ENCODE measurements around the gene SLC26A11.
"Not testable (repeated sequence)": the region's sequence is repeated elsewhere in the genome, so short reads cannot be mapped to it uniquely, and the experiment has no call there.

The SLC26A11 gene

DNA sequence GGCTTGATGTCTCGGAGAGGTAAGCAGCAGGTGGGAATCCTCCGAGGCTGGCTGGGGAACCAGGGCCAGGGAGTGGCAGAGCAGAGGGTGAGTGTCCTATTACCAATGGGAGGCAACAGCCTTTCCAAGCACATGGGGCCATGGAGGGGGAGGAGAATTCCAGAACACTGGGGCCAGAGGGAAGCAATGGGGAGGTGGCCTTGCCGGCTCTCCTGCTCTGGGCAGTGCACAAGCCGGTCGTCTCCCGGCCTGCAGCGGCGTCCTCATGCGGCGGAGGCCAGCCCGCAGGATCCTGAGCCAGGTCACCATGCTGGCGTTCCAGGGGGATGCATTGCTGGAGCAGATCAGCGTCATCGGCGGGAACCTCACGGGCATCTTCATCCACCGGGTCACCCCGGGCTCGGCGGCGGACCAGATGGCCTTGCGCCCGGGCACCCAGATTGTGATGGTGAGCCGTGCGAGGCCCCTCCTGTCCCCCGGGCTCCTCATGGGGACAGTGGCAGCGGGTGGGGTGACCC, 22.0 kb upstream of the SLC26A11 start:
- DNase-seq, result no peak

- DNase-seq, result not testable (repeated sequence)
Observed at GRCh38 chr17:80199295-80199694, 20.9 kb upstream of the SLC26A11 start.

GRCh38 chr17:80201446-80201845, 18.8 kb upstream of the SLC26A11 start:
- DNase-seq, result no peak

GRCh38 chr17:80202197-80202596, 18.0 kb upstream of the SLC26A11 start:
- DNase-seq, result no peak

DNA sequence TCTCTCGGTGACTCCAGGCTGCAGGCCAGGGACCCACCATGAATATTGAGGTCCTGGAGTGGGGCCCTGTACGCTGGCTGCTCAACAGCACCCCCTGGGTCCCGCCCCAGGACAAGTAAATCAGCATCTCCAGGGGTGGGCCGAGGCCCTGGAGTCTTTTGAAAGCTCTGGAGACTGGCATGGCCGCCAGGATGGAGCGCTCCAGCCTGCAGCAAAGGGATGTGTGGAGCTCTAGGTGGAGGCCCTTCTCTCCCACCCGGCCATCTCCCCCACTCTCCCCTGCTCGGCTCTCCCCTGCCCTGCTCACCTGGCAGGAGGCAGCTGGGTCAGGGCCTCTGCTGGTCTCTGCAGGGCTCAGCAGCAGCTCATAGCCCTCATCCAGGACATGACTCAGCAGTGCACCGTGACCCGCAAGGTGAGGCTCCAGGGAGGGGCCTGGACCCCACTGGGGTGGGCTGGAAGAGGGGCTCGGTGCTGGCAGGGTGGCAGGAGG, 16.7 kb upstream of the SLC26A11 start:
- no peak for DNase-seq

GRCh38 chr17:80204626-80205468, 15.4 kb upstream of the SLC26A11 start:
- DNase-seq, result no peak

DNA sequence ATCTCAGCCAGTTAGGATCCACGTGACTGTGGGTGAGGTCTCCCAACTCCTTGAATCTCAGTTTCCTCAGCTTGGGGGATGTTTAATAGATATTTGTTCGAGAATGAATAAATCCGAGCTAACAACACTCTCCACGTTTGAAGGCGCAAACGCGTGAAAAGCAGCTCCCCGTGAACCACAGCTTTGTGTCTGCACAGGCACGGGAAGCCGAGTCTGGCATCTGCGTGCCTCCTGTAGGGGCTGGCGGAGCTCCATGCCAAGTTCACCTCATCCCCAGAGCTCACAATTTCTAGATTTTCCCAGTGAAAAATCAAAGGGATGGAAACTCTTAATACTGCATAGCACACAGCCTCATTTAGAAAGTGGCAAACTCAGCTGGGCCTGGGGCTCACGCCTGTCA, 14.4 kb upstream of the SLC26A11 start:
- DNase-seq, result no peak

DNA sequence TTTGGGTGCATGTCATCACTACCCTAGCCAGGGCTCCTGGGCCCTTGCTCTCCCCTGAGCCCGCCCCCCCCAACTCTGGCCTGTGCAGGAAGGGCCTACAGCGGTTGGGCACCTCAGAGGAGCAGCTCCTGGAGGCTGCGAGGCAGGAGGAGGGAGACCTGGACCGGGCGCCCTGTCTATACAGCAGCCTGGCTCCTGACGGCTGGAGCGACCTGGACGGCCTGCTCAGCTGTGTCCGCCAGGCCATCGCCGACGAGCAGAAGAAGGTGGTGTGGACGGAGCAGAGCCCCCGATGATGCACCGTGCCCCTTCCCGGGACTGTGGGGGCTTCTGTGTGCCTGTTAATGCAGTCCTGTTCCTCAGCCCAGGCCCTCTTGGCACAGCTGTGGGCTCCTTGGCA, 12.2 kb upstream of the SLC26A11 start:
- no peak for DNase-seq

DNA sequence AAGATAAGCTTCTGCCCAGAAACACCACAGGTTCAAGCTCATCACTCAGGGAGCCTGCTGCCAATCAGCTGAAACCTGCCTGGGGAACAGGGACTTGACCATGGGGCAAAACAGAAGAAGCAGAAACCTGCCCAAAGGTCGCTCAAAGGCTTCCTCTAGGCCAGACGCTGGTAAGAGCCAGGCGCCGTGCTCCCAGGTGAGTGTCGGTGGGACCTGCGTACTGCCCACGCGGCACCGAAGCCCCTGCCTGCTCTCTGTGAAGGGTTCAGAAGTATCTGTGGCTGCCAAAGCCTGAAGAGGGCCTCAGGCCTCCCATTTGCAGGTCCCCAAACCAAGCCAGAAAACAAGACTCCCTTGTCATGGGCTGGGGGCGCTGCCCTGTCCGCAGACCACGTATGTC, 10.5 kb upstream of the SLC26A11 start:
- DNase-seq, result no peak

DNA sequence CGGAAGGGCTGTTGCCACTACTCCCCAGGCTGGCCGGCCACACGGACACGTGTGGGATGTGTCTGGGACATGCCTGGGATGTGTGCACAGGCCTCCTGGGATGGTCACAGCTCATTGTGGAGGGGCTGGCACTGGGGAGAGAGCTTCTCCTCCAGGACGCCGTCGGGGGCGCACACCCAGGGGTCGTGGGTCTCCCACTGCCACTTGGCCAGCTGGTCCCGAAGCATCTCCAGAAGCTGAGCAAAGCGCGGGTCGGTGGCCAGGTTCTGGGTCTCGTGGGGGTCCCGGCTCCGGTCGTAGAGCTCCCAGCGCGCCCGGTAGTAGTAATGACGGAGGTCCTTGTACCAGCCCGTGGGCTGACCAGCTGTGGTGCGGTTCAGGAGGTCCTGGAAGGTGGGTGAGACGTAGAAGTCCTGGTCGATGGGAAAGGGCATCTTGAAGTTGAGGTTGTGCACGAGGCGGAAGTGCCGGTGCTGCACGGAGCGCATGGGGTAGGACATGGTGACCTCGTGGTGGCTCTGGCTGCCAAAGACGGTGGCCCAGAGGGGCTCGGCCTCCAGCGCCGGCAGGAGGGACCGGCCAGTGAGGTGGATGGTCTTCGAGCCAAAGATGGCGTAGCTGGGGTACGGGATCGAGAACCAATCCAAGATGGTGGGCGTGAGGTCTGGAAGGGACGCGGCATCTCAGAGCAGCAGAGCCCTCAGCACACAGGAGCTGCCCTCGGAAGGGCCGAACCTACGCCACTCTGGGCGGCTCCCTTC, 9.7 kb upstream of the SLC26A11 start:
- DNase-seq, result no peak

- DNase-seq, result no peak
Observed at GRCh38 chr17:80212109-80212508, 8.1 kb upstream of the SLC26A11 start.

GRCh38 chr17:80212511-80212910, 7.7 kb upstream of the SLC26A11 start:
- no peak for DNase-seq

DNA sequence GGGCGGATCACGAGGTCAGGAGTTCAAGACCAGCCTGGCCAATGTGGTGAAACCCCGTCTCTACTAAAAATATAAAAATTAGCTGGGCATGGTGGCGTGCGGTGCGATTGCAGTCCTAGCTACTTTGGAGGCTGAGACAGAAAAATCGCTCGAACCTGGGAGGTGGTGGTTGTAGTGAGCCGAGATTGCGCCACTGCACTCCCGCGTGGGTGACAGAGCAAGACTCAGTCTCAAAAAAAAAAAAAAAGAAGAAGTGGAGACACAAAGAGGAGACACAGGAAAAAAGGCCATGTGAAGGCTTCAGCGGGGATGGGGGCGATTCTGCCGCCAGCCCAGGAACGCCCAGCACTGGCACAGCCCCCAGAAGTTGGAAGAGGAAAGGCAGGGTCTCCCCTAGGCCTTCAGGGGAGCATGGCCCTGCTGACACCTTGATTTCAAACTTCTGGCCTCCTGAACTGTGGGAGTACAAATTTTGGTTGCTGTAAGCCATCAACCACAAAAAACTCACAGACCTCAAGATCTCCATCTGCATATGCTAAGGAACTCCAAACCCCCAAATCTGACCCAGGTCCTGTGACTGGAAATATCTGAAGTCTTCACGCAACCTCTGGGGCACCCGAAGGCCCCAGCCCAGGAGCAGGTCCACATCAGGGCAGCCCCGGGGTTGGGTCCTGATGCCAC, 7.1 kb upstream of the SLC26A11 start:
- no peak for DNase-seq

GRCh38 chr17:80213643-80213975, 6.6 kb upstream of the SLC26A11 start:
- DNase-seq, result no peak

DNA sequence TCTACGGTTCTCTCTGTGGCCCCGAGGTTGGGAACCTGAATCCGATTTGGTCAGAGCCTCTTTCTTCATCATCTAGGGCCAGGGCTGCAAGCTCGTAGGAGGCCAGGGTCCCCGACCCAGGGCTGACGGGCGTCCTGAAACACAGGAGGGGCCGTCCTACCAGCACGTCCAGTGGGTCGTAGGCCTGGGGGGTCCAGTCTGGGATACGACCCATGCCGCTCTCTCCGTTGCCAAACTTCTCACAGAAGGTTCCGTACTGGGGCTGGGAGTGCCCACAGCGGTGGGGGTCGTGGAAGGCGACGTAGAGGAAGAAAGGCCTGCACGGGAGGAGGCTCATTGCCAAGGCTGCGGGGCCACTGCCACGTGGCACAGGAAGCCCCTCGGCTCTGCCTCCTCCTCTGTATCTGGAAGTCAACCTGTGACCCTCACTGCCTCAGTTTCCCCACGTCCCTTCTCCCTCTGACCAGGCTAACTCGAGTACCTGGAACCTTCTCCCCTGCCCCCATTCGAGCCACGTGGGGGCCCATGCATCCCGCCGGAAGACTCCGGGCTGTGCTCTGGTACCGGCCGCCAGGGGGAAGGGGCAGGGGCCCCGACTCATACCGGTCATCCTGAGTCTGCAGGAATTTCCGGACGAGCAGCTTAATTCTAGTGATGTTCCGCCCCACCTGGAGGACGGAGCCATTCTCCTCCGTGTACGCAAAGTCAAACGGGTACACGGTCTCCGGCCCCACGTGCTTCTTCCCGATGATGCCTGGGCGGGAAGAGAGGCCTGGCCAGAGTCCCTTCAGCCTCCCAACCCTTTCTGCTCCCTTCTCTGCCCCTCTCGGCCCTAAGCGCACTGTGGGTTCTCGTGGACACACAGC, 6.0 kb upstream of the SLC26A11 start:
- DNase-seq, result no peak

DNA sequence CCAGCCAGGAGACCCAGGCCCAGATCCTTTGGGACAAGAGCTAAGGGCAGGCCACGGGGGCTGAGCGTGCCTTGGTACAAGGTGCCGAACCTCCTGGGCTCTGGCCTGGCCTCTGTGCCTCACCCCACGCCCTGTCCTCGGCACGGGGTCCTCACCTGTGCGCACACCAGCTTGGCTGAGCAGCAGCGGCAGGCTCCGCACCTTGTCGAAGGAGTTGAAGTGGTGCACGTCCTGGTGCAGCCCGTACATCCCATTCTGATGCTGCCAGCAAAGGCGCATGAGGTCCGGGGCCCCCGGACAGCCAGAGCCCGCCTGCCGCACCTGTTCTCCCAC, 5.4 kb upstream of the SLC26A11 start:
- no peak for DNase-seq

DNA sequence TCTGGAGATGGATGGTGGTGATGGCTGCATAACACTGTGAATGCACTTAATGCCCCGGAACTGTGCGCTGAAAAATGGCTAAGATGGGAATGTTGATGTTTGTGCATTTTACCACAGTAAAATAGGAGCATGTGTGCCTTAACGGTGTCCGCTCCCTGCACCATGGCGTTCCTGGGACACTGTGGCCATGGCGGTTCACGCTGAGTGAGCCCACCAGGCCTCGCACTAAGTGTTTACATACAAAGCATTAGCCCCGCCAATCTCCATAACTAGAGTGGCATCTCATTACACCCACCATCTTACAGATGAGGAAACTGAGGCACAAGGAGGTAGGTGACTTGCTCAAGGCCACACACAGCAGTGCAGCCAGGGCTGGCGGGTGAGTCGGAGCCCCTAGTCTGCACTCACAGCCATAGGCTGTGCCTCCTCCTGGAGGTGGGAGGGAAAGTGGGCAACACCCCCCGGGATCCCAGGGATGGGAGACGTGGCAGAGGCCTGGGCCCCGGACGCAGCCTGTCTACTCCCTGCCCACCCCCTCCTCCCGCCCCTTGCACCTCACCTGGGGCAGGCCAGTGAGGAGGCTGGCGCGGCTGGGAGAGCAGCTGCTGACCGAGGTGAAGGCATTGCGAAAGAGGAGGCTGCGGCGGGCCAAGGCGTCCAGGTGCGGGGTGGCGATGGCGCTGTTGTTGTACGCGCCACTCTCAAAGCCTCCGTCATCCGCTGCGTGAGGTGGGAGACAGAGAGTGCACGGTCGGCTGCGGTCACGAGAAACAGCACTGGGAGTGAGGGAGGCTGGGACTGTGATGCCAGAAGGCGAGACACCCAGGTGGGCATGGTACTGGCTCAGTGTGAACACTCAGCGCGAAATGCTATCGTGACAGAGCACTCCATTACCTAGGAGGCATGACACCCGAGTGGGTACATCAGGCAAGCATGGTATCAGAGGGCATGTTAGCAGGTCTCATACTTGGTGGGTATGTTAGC, 3.5 kb upstream of the SLC26A11 start:
- no peak for DNase-seq

- no peak for DNase-seq
Observed at GRCh38 chr17:80217703-80218362, 2.4 kb upstream of the SLC26A11 start.

DNA sequence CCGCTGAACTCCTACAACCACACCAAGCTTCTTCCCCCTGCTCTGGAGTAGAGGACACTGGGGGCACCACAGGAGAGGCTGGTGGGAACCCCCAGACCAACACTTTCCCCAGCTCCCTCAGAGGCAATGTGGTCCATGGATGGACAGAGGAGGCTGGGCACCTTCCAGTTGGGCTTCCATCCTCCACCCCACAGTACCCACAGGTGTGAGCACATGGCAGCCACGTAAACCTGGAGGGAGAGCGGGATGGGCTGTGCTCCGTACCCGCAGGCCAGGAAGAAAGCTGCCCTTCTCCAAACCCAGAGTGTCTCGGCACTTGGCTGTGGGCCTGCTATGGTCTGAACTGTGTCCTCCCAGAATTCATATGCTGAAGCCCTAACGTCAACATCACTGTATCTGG, 1.8 kb upstream of the SLC26A11 start:
- no peak for DNase-seq

DNA sequence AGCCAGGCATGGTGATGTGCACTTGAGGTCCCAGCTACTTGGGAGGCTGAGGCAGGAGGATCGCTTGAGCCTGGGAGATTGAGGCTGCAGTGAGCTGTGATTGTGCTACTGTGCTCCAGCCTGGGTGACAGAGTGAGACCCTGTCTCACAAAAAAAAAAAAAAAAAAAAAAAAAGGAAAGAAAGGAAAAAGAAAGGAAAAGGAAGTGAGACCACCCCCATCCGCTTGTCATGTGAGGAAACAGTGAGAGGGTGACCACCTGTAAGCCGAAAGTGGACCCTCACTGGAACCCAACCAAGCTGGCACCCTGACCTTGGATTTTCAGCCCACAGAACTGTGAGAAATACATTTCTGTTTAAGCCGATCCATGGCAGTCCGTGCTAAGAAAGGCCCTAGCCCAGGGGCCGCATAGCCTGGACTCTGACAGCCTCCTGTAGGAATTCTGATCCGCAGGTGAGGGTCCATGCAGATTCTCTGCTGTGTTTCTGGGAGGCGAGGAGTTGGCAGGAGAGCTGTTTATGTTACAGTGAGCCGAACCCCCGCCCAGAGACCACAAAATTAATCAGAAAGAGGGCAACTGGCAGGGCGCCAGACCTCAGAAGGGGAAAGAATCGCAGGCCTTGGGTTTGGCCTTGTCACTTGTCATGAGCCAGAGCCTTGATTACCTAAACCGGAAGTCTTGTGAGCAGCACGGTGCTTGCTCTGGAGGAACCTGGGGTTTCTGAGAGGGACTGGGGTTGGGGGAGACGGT, 1.0 kb upstream of the SLC26A11 start:
- no peak for DNase-seq

All from NCI-H774 (cell line).